ENCODE data around the gene GLG1.

GLG1 gene

GRCh38 chr16:74568961-74569631 is 37.8 kb downstream of the GLG1 start:
- TF ChIP-seq, protein P1, sequence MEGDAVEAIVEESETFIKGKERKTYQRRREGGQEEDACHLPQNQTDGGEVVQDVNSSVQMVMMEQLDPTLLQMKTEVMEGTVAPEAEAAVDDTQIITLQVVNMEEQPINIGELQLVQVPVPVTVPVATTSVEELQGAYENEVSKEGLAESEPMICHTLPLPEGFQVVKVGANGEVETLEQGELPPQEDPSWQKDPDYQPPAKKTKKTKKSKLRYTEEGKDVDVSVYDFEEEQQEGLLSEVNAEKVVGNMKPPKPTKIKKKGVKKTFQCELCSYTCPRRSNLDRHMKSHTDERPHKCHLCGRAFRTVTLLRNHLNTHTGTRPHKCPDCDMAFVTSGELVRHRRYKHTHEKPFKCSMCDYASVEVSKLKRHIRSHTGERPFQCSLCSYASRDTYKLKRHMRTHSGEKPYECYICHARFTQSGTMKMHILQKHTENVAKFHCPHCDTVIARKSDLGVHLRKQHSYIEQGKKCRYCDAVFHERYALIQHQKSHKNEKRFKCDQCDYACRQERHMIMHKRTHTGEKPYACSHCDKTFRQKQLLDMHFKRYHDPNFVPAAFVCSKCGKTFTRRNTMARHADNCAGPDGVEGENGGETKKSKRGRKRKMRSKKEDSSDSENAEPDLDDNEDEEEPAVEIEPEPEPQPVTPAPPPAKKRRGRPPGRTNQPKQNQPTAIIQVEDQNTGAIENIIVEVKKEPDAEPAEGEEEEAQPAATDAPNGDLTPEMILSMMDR (IDR thresholded peaks at IDR 0.05), result no peak

- TF ChIP-seq, protein P1 (IDR thresholded peaks at IDR 0.05), result no peak
These were observed 39.0 kb downstream of the GLG1 start for GRCh38 chr16:74567901-74568300.

DNA sequence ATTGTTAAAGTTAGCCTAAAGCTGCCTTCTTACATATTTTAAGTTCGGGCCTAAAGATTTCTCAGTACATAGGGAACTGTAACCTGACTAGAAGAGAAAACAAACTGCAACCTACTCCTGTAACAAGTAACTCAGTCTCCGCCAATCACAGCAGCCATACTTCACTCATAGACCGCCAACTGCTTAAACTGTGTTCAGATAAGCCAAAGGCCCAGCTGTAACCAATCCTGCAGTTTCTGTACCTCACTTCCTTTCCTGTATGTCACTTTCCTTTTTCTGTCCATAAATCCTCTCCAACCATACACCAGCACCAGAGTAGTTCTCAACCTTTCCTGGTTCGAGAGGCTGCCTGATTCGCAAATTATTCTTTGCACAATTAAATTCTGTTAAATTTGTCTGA is 41.5 kb downstream of the GLG1 start:
- TF ChIP-seq, protein P1 (IDR thresholded peaks at IDR 0.05), result no peak

DNA sequence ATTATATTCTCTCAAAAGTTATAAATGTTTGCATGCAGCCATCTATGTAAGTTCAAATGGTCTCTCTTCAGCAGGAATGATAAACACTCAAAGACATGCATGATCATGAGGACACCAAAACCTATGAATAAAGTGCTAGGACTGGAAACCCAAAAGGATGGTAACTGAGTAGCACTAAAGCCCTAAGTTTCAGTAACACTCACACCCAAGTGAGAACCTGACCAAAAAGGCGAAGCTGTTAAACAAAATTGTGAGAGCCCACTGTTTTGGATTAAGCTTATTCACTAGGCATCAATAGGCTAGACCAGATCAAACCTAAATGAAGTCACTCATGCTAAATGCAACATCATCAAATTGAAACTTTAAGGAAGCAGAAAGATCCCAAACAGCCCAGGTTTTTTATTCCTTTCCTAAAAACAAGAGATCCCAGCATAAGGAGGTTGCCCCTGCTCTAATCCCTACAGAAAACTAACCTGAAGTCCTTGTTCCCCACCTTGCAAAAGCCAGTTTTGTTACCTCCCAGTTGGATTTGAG is 42.4 kb downstream of the GLG1 start:
- TF ChIP-seq, protein P1 (IDR thresholded peaks at IDR 0.05), result no peak

GRCh38 chr16:74563828-74564263 is 43.1 kb downstream of the GLG1 start:
- TF ChIP-seq, protein P1 (IDR thresholded peaks at IDR 0.05), result no peak

GRCh38 chr16:74562117-74562516 is 44.8 kb downstream of the GLG1 start:
- TF ChIP-seq, protein P1 (IDR thresholded peaks at IDR 0.05), result no peak

DNA sequence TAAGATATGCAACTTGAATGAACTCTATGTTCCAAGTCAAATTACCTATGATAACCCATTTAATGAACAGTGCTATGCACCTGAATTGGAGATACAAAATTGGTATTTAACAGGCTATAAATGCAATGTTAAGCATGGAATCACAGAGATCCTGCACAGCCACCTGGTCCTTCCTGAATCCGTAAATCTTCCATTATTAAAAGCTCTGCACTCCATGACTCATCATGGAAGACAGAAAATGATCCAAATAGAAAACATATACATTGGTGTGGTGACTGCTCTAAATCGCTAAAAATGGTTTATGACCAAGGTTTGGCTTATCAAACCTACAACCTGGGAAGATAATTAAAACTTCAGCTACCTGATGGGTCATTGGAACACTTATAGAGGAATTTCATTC is 45.3 kb downstream of the GLG1 start:
- TF ChIP-seq, protein P1 (IDR thresholded peaks at IDR 0.05), result no peak

All from LNCAP (cell line).